ENCODE measurements around the gene PWWP2B. TPM values are rescaled to one million over a fixed set of nuclear protein-coding genes. Genes with fewer than 3 reads are reported as not detected.
"Not testable (repeated sequence)": the region's sequence is repeated elsewhere in the genome, so short reads cannot be mapped to it uniquely, and the experiment has no call there.

Gene PWWP2B
- total RNA-seq, 1 donor from 2014 or later: 24.4 TPM

GRCh38 chr10:132376394-132376851 is 20.6 kb upstream of the PWWP2B start:
- Histone ChIP-seq H3K36me3 (no peaks in the 10 kb centered on the region), H3K9me3 (no peaks in the 10 kb centered on the region), H3K4me1 (no peaks in the 10 kb centered on the region), H3K27ac (no peak overlapping the region), H3K4me3 (no peak overlapping the region), H3K27me3 (no peaks in the 10 kb centered on the region)
- TF ChIP-seq, protein P1, sequence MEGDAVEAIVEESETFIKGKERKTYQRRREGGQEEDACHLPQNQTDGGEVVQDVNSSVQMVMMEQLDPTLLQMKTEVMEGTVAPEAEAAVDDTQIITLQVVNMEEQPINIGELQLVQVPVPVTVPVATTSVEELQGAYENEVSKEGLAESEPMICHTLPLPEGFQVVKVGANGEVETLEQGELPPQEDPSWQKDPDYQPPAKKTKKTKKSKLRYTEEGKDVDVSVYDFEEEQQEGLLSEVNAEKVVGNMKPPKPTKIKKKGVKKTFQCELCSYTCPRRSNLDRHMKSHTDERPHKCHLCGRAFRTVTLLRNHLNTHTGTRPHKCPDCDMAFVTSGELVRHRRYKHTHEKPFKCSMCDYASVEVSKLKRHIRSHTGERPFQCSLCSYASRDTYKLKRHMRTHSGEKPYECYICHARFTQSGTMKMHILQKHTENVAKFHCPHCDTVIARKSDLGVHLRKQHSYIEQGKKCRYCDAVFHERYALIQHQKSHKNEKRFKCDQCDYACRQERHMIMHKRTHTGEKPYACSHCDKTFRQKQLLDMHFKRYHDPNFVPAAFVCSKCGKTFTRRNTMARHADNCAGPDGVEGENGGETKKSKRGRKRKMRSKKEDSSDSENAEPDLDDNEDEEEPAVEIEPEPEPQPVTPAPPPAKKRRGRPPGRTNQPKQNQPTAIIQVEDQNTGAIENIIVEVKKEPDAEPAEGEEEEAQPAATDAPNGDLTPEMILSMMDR (IDR thresholded peaks at IDR 0.05): no peak
- no peak for DNase-seq (ENCODE audit: low spot score in 2 of 2)
- intact Hi-C loops (cut with DNase I): no loop called here

- H3K27ac ChIP-seq: no peak overlapping the region
- DNase-seq (ENCODE audit: low spot score in 2 of 2): no peak
- TF ChIP-seq, protein P1 (IDR thresholded peaks at IDR 0.05): no peak
- H3K27me3 ChIP-seq: no peaks in the 10 kb centered on the region
- intact Hi-C loops (cut with DNase I): no loop called here
- no peaks in the 10 kb centered on the region for H3K4me1 ChIP-seq
- no peaks in the 10 kb centered on the region for H3K36me3 ChIP-seq
- no peaks in the 10 kb centered on the region for H3K9me3 ChIP-seq
- H3K4me3 ChIP-seq: no peak overlapping the region
Measured at GRCh38 chr10:132377326-132377725, 19.7 kb upstream of the PWWP2B start.

- intact Hi-C loops (cut with DNase I); H3K4me1 ChIP-seq; H3K27ac ChIP-seq; H3K27me3 ChIP-seq; DNase-seq (ENCODE audit: low spot score in 2 of 2); H3K36me3 ChIP-seq; H3K9me3 ChIP-seq; H3K4me3 ChIP-seq: not testable (repeated sequence)
Measured at GRCh38 chr10:132379026-132379425, 18.0 kb upstream of the PWWP2B start.

- H3K27ac ChIP-seq; intact Hi-C loops (cut with DNase I); H3K4me3 ChIP-seq; H3K36me3 ChIP-seq; H3K9me3 ChIP-seq; H3K27me3 ChIP-seq; DNase-seq (ENCODE audit: low spot score in 2 of 2); H3K4me1 ChIP-seq: not testable (repeated sequence)
Measured at GRCh38 chr10:132380986-132381385, 16.0 kb upstream of the PWWP2B start.

GRCh38 chr10:132381741-132382140 is 15.3 kb upstream of the PWWP2B start:
- H3K9me3 ChIP-seq: no peaks in the 10 kb centered on the region
- no peaks in the 10 kb centered on the region for H3K27me3 ChIP-seq
- H3K4me3 ChIP-seq: no peak overlapping the region
- H3K27ac ChIP-seq: no peak overlapping the region
- H3K4me1 ChIP-seq: no peaks in the 10 kb centered on the region
- no peak for DNase-seq (ENCODE audit: low spot score in 2 of 2)
- intact Hi-C loops (cut with DNase I): no loop called here
- TF ChIP-seq, protein P1 (IDR thresholded peaks at IDR 0.05): no peak
- no peaks in the 10 kb centered on the region for H3K36me3 ChIP-seq

DNA sequence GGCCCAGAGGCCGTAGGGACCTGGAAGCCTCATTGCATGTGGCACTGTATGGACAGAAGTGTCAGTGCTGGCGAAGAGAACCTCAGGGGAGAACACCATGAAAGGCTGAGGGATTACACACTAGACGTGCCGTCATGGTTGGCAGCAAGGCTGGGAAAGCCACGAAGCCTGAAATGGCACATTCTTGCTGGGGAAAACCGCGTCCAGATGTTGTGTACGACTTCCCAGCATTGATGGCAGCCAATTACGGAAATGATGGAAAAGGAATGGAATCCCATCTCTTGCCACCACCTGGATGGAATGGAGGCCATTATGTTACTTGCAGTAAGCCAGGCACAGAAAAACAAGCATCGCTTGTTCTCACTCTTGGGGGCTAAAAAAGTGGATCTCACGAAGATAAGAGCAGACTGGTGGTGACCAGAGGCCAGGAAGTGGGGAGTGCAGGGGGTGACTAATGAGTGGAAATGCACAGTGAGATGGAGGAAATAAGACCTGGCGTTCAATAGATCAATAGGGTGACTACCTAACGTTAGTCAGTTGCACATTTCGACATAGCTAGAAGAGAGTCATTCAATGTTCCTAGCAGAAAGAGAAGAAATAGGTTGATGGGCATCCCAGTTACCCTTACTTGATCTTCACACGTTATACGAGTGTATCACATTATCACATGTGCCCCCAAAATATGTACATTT is 14.6 kb upstream of the PWWP2B start:
- H3K27me3 ChIP-seq: no peaks in the 10 kb centered on the region
- no peaks in the 10 kb centered on the region for H3K36me3 ChIP-seq
- peak in 1 of 2 donors; percentile 2 for DNase-seq (ENCODE audit: low spot score in 2 of 2)
- H3K4me3 ChIP-seq: no peak overlapping the region
- H3K4me1 ChIP-seq: no peaks in the 10 kb centered on the region
- intact Hi-C loops (cut with DNase I): no loop called here
- TF ChIP-seq, protein P1 (IDR thresholded peaks at IDR 0.05): no peak
- no peaks in the 10 kb centered on the region for H3K9me3 ChIP-seq
- no peak overlapping the region for H3K27ac ChIP-seq

- H3K9me3 ChIP-seq: no peaks in the 10 kb centered on the region
- no peak overlapping the region for H3K4me3 ChIP-seq
- intact Hi-C loops (cut with DNase I): no loop called here
- no peak overlapping the region for H3K27ac ChIP-seq
- no peak for DNase-seq (ENCODE audit: low spot score in 2 of 2)
- H3K4me1 ChIP-seq: peaks cover 0 to 3% of the 10 kb centered on the region in 2 donors
- TF ChIP-seq, protein P1 (IDR thresholded peaks at IDR 0.05): no peak
- H3K36me3 ChIP-seq: no peaks in the 10 kb centered on the region
- H3K27me3 ChIP-seq: no peaks in the 10 kb centered on the region
Measured at GRCh38 chr10:132383101-132383500, 13.9 kb upstream of the PWWP2B start.

Measured in ascending aorta (tissue), 2 donors.